ENCODE data around the gene MVB12B. TPM values are rescaled to one million over a fixed set of nuclear protein-coding genes. Genes with fewer than 3 reads are reported as not detected.

MVB12B gene
- total RNA-seq, 2 experiments from 2014 or later: 14.3 to 15.3 TPM

GRCh38 chr9:126421567-126422428 lies 95.2 kb downstream of the MVB12B start:
- ATAC-seq (ENCODE audit: poor library complexity): no peak
- H3K36me3 ChIP-seq (ENCODE audit: insufficient read depth, low read length): no peaks in the 10 kb centered on the region
- Mint-ChIP-seq H3K27me3 (no peaks in the 10 kb centered on the region), H3K4me1 (ENCODE audit: low read depth) (peaks cover 33% of the 10 kb centered on the region), H3K27ac (no peak overlapping the region), H3K9me3 (no peaks in the 10 kb centered on the region), H3K4me3 (no peak overlapping the region), H3K36me3 (ENCODE audit: low read depth) (peaks cover 8% of the 10 kb centered on the region)
- intact Hi-C loops (cut with DNase I, micrococcal nuclease): loop anchor here in 1 of 2 experiments (5.0 kb wide), 1 partner anchor 46 kb away; no protein-coding TSS in a partner anchor
- no peak overlapping the region for H3K27ac ChIP-seq (ENCODE audit: low read depth in 1 of 2, low read length in 2 of 2)
- CTCF ChIA-PET: no interaction called here
- no peak overlapping the region for H3K4me3 ChIP-seq (ENCODE audit: low read length)
- POLR2A ChIA-PET: no interaction called here
- no peak for DNase-seq
- H3K9me3 ChIP-seq (ENCODE audit: control insufficient read depth in 1 of 2, insufficient read depth in 1 of 2, low read length in 2 of 2): no peaks in the 10 kb centered on the region
- peaks cover 14% of the 10 kb centered on the region for H3K4me1 ChIP-seq (ENCODE audit: insufficient read depth, low read length)
- no peak for TF ChIP-seq CTCF (IDR thresholded peaks at IDR 0.05)
- H3K27me3 ChIP-seq (ENCODE audit: control insufficient read depth in 1 of 2, insufficient read depth in 2 of 2, low read length in 2 of 2): no peaks in the 10 kb centered on the region

- H3K9me3 ChIP-seq (ENCODE audit: control insufficient read depth in 1 of 2, insufficient read depth in 1 of 2, low read length in 2 of 2): no peaks in the 10 kb centered on the region
- DNase-seq (peak in 4 of 14 experiments; percentile 16 to 37 (median 22)), ATAC-seq (ENCODE audit: poor library complexity) (peak; percentile 87)
- H3K27me3 ChIP-seq (ENCODE audit: control insufficient read depth in 1 of 2, insufficient read depth in 2 of 2, low read length in 2 of 2): no peaks in the 10 kb centered on the region
- H3K27ac Mint-ChIP-seq: peak overlapping the region; percentile 72
- ChIA-PET POLR2A (interaction anchor here (0.6 to 1.6 kb wide), 6 partner anchors 11 to 59 kb away, joined by 3 to 6 read pairs (median 4); no protein-coding TSS in a partner anchor), CTCF (interaction anchor here (1.7 kb wide), 1 partner anchor 25 kb away, joined by 4 read pairs; no protein-coding TSS in a partner anchor)
- no peaks in the 10 kb centered on the region for H3K36me3 ChIP-seq (ENCODE audit: insufficient read depth, low read length)
- no peak for TF ChIP-seq CTCF (IDR thresholded peaks at IDR 0.05)
- peak overlapping the region; percentile 30 for H3K4me3 Mint-ChIP-seq
- no peaks in the 10 kb centered on the region for H3K9me3 Mint-ChIP-seq
- peaks cover 33% of the 10 kb centered on the region for H3K4me1 Mint-ChIP-seq (ENCODE audit: low read depth)
- H3K27me3 Mint-ChIP-seq: no peaks in the 10 kb centered on the region
- no peak overlapping the region for H3K4me3 ChIP-seq (ENCODE audit: low read length)
- H3K27ac ChIP-seq (ENCODE audit: low read depth in 1 of 2, low read length in 2 of 2): no peak overlapping the region
- peaks cover 14% of the 10 kb centered on the region for H3K4me1 ChIP-seq (ENCODE audit: insufficient read depth, low read length)
- H3K36me3 Mint-ChIP-seq (ENCODE audit: low read depth): peaks cover 11% of the 10 kb centered on the region
- intact Hi-C loops (cut with DNase I, micrococcal nuclease): loop anchor here in 1 of 2 experiments (5.0 kb wide), 1 partner anchor 44 kb away; no protein-coding TSS in a partner anchor
Measured at GRCh38 chr9:126423142-126423915, 96.7 kb downstream of the MVB12B start.

GRCh38 chr9:126423916-126424185 lies 97.2 kb downstream of the MVB12B start:
- Histone ChIP-seq H3K27me3 (ENCODE audit: control insufficient read depth in 1 of 2, insufficient read depth in 2 of 2, low read length in 2 of 2) (no peaks in the 10 kb centered on the region), H3K36me3 (ENCODE audit: insufficient read depth, low read length) (no peaks in the 10 kb centered on the region), H3K27ac (ENCODE audit: low read depth in 1 of 2, low read length in 2 of 2) (no peak overlapping the region), H3K4me3 (ENCODE audit: low read length) (no peak overlapping the region), H3K9me3 (ENCODE audit: control insufficient read depth in 1 of 2, insufficient read depth in 1 of 2, low read length in 2 of 2) (no peaks in the 10 kb centered on the region), H3K4me1 (ENCODE audit: insufficient read depth, low read length) (peaks cover 14% of the 10 kb centered on the region)
- ATAC-seq (ENCODE audit: poor library complexity) (no peak), DNase-seq (no peak)
- H3K36me3 Mint-ChIP-seq (ENCODE audit: low read depth): peaks cover 12% of the 10 kb centered on the region
- ChIA-PET POLR2A (interaction anchor here (1.0 to 1.6 kb wide), 4 partner anchors 25 to 59 kb away, joined by 3 to 6 read pairs (median 4); no protein-coding TSS in a partner anchor), CTCF (interaction anchor here (1.7 kb wide), 1 partner anchor 25 kb away, joined by 4 read pairs; no protein-coding TSS in a partner anchor)
- intact Hi-C loops (cut with DNase I, micrococcal nuclease): loop anchor here in 1 of 2 experiments (5.0 kb wide), 1 partner anchor 43 kb away; no protein-coding TSS in a partner anchor
- H3K4me3 Mint-ChIP-seq: no peak overlapping the region
- no peaks in the 10 kb centered on the region for H3K27me3 Mint-ChIP-seq
- H3K27ac Mint-ChIP-seq: peak overlapping the region; percentile 31
- peaks cover 33% of the 10 kb centered on the region for H3K4me1 Mint-ChIP-seq (ENCODE audit: low read depth)
- TF ChIP-seq CTCF (IDR thresholded peaks at IDR 0.05): no peak
- H3K9me3 Mint-ChIP-seq: no peaks in the 10 kb centered on the region

Measured in CD4-positive, alpha-beta T cell (primary cell).